HG02642 (cell line): ENCODE measurements around the gene ABCC3.
A peak's percentile ranks its signal among the peaks of the same experiment; 100 is the strongest.
"Not testable (repeated sequence)": the region's sequence is repeated elsewhere in the genome, so short reads cannot be mapped to it uniquely, and the experiment has no call there.

ENCODE experiments used
- ATAC-seq: cut with Tn5 transposase; IDR thresholded peaks from one replicate; pipeline ENCODE4 v1.9.1; 2021; ENCODE audit warnings: mild to moderate bottlenecking; ENCODE audit not compliant: unreplicated experiment, poor library complexity

Gene ABCC3

DNA sequence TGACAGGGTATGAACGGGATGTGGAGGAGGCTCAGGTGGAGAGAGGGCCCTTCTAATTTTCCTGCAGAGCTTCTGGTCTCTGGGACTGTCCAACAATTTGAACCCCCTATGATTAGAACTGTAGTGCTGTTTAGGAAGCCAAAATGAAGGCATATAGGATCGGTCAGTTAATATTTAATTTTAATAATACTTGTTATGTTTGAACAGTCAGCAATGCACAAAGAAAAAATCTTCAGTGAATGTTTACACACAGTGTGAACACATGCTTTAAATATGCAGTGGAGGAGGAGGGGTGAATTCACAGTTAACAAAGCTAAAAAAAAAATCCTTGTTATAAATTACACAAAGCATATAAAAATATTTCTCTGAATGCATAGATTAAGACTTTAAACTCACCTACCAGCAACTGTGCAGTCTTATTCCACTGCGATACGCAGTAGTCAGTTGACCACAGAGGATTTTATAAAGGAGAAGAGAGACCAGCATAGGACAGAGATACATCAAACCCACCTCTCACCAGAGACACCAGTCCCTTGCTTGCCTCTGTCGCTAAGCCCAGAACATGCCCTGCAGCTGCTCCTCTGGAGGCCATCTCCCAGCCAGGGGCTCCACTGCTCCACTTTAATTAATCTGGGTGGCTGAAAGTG lies 58.5 kb downstream of the ABCC3 start:
- ATAC-seq: no peak

DNA sequence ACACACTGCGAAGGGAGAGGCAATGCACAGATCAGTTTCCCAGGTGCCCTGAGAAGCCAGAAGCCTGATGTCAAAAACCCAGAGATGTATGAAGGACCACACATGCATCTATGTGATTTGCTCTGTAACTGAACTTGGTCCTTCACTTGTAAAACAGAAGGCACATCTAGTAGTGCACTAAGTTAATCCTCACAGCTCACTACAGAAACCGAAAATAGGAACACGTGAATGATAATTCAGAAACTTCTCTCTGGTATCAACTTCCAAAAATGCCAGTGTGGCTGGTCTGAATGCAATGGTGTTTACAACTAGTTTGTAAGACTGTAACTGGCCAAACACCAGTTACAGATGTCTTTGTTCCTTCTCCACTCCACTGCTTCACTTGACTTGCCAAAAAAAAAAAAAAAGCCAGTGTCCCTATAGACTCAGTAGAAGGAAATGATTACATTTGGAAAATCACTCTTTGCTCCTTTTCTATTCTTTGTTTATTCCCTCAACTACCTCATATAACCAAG lies 61.7 kb downstream of the ABCC3 start:
- no peak for ATAC-seq

DNA sequence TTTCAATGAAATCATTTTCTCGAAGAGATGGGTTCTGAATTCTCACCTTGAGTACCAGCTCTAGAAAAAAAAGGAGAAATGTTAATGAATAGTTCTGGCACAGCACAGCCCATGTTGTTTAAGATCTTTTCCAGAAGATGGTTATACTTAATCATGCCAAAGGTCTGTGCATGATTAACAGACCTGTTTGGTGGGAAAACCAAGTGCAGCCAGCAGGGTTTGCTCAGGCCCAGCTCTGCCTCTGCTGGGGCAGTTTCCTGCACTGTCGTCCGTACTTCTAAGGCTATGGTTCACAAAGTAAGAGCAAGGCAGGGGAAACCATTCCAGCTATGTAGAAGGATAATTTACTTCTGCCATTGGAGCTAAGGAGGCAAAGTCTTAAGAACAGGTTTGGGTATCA lies 62.4 kb downstream of the ABCC3 start:
- ATAC-seq: no peak

DNA sequence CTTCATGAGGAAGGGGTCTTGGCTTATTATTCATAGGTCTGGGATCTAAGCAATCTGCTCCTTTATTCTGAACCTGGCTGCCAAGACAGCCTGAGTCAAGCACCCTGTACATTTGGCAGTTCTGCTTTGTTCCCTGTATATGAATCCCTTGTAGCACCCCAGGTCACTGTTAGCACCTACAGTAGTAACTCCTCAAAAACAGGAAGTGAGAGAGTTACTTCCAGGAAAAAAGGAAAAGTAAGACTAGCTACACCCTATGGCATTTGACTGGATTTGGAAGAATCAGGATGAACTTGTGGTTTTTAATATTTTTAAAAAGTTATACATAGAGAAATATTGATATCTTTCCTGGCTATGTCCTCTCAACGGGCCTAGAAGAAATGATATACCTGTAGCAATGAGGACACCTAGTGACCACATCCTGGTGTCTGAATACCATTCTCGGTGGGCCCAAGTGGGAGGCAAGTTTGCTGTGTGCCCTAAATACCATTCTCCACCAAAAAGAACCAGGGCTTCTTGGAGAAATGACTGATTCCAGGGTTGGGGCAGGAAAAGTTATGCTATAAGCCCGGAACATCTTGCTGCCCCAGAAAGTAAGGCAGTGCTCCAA lies 63.1 kb downstream of the ABCC3 start:
- ATAC-seq: no peak

DNA sequence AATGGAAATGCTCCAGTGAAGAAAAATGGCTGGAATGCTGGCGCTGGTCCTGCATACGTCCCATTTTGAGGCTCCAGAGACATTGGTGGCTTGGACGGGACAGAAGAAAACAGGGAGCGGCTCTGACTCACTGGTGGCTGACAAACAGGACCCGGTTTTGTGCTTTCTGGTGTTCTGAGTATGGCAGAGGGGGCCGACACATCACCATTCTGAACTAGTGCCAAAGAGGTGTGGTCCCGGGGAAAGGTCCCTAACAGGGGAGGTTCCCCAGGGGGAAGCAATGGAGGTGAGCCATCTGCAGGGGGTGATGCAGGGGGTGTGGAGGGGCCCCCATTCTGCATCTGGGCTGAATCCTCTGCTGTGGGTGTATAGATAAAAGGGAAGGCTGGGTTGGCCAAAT lies 64.7 kb downstream of the ABCC3 start:
- ATAC-seq: no peak

DNA sequence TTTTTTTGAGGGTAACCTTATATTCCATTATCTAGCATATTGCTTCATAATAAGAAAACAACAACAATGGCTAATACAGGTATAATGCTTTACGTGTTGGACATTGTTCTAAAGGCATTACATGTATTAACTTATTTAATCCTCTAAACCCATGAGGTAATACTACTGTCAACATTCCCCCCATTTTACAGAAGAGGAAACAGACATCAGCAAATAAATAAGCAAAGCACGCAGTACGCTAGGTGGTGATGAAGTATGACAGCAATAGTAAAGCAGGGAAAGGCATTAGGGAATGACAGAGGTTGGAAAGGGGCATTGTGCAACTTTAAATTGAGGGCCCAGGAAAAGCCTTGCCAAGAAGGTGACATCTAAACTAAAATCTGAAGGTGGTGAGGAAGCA lies 68.5 kb downstream of the ABCC3 start:
- no peak for ATAC-seq

DNA sequence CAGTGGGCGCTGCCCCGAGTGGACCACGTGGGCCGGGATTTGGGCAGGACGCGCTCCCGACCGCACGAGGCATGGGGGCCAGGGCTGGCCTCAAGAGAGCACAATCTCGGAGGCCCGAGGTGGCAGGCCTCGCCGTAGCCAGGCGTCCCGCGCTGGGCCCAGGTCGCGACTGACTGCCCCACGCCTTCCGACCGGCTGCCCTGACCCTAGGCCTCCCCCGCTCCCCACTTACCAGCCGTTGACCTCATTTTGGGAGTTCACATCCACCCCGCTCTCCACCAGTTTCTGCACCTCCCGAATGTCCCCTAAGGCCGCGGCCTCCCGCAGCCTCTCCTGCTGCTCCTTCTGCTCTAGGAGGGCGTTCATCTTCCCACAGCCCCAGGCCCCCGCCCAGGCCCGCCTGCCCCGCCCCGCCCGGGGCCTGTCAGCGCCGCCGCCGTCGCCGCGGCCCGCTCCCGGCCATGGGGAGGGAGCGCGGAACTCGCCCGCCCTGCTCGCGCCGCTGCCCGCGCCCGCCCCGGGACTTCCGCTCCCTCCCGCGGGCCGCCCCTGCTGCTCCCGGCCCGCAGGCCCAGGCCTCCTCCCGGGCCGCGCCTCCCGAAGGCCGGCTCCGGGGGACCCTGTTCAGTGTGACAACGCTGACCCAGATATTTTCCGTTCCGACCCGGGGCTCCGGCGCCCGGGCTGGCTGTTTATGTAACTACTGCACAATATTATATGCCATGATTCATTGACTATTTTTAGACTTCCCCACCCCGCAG lies 72.8 kb downstream of the ABCC3 start, which contains the start of gene ANKRD40:
Gene ANKRD40, minus strand, starts transcription at position 626 of the 761 bp plus-strand sequence. Its CDS starts 260 bp downstream, at position 366.
- peak; percentile 84 for ATAC-seq

DNA sequence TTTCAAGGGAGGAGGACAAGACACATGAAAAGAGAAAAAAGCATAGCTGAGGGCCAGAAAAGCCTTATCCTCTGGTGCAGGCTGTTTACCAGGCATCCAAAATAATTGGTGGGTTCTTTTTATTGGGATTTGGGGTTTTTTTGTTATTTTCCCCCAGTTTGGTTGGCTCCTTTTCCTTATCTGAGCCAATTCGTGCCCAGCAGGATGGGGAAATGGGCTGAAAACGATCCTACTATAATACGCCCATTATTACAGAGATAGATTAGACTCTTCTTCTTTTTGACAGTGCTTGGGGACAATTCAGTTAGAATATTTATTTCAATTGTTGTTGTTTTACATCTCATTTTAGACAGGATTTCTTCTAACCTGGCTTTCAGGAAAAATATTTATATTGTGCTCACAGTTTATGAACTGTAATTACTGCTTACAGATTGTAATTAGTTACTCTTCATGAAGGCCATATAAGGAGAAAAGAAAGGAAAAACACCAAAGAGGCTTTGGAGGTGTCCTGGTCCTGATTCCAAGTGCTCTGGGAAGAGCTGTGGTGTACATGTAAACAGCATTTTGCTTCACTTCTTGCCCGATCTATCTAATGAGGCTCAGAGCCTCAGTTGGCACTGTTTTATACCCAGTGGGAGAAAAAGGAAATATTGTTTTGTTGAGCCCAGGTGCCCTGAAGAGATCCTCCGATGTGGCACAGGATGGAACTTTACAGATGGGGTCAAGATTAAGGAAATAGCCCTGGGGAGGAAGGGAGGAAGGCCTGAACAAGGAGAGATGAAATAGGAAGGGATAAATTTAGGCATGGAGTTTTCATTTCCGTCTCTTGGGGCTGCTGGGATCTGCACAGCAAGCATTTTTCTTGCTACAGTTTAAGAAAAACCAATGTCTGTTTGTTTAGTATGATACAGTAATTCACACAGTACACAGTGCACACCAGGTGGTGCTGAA lies 73.6 kb downstream of the ABCC3 start:
- no peak for ATAC-seq

DNA sequence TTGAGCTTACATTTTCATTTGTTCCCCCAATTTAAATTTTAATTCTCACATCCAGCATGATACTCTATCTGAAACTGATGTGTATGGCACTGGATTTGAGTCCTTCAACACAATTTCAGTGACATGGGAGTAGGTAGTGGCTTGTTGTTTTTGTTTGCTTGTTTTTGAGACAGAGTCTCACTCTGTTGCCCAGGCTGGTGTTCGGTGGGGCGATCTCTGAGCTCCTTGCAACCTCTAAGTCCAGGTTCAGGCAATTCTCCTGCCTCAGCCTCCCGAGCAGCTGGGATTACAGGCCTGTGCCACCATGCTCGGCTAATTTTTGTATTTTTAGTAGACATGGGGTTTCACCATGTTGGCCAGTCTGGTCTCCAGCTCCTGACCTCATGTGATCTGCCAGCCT lies 74.4 kb downstream of the ABCC3 start:
- ATAC-seq: not testable (repeated sequence)

DNA sequence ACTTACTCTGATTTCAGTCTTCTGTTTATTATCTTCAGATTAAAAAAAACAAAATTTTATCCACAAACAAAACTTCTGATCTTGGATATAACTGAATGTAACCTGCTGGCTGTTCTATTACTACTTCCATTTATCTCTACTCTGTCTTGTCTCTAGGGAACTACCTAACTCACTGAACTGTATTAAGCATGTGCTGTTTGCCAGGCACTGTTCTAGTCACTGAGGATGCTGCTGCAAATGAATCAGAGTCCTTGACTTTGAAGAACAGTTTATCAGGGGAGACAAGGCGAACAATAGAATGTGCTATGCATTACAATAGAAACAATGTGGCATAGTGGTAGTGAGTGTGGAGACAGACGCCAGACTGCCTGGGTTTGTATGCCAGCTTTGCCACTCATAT lies 75.3 kb downstream of the ABCC3 start:
- no peak for ATAC-seq

DNA sequence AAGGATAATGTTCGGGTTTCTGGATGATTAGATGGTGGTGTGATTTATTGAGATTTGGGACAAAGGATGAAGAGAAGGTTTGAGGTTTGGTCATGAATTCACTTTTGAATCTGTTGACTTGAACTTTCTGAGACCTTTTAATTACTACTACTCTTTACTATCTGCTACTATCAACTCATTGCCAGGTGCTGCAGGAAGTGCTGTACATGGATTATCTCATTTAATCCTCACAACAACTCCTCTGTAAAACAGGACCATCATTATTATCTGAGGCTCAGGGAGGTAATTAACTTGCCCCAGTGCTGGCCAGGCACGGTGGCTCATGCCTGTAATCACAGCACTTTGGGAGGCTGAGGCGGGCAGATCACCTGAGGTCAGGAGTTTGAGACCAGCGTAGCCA lies 76.0 kb downstream of the ABCC3 start:
- no peak for ATAC-seq

DNA sequence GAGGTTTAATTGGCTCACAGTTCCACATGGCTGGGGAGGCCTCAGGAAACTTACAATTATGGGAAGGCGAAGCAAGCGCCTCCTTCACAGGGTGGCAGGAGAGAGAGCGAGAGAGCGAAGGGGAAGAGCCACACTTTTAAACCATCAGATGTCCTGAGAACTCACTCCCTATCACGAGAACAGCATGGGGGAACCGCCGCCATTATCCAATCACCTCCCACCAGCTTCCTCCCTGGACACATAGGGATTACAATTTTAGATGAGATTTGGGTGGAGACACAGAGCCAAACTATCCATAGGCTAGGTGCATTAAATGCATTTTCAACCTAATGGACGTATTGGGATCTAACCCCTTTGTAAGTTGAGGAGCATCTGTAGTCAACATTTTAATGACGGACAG lies 78.0 kb downstream of the ABCC3 start:
- no peak for ATAC-seq

DNA sequence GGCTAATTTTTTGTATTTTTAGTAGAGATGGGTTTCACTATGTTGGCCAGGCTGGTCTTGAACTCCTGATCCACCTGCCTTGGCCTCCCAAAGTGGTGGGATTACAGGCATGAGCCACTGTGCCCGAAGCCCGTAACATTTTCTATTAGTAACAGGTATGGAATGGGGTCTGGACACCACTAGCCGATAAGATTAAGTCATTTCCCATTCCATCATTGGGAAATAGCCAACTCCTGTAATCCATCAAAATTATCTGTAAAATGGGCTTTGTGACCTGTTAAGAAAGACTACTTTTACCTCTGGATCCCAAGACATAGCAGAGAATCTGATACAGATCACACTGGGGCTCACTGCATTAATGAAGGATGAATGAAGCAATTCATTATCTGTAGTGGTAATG lies 80.8 kb downstream of the ABCC3 start:
- ATAC-seq: no peak

DNA sequence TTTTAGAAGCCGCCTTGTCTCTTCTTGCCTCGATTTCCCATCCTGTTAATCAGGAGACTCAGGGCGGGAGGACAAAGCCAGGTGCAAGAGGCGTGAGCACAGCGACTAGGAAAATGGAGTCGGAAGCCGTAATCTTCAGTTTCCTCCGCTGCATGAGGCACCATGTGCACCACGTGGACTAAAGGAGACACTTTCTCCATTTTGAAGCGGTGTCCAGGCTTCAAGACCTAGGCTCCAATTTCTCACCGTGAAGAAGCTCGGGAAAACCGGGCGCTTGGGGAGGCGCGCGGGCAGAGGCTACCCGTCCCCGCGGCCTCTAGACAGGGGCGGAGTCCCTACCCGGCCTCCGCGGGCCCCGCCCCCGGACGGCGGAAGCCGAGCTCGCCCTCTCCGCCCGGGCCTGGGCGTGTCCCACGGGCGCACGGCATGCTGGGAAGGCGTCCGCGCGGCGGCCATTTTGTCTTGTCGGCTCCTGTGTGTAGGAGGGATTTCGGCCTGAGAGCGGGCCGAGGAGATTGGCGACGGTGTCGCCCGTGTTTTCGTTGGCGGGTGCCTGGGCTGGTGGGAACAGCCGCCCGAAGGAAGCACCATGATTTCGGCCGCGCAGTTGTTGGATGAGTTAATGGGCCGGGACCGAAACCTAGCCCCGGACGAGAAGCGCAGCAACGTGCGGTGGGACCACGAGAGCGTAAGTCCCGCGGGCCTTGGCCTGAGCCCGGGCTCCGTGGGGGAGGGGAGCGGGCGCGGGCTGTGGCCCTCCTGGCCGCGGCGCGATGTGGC lies 84.7 kb downstream of the ABCC3 start, which contains the start of gene LUC7L3:
Gene LUC7L3, plus strand, starts transcription at position 460 of the 780 bp plus-strand sequence. Its CDS starts 130 bp downstream, at position 590.
- ATAC-seq: peak; percentile 94

DNA sequence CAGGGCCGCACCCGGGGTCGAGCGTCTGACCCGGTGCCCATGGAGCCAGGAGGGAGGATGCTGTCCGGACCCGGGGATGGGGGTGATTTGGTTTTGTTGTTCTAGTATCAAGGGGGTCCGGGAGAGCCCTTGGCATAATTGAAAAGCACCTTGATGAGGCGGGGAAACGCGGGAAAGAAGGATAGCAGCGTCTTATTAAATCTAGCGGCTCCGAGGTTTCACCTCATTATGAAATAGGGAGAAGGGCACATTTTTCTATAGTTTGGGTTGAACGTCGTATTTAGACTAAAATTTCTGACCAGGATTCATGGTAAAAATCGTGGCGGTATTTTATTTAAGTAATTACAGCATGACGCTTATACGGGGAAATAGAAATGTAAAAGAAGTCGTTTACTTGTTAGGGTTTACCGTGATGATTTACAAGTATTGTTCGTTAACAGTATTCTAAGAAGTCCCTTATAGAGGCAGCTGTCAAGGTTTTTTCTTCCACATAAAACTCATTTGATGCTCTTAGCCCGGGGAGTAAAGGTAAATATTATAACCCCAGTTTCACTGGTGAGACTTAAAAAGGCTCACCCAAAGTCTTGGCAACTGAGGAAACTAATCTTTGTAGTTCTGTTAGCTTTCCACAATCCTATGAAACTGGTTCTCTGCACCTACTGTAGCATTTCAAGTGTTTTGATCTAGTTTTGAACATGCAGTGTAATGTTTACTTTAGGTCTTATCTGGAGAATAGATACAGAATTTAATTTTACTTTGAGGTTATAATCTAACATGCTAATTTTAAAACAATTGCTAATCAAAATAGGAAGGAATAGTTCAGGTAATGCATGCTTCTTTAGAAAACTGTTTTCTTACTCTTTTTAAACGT lies 85.5 kb downstream of the ABCC3 start:
- no peak for ATAC-seq

DNA sequence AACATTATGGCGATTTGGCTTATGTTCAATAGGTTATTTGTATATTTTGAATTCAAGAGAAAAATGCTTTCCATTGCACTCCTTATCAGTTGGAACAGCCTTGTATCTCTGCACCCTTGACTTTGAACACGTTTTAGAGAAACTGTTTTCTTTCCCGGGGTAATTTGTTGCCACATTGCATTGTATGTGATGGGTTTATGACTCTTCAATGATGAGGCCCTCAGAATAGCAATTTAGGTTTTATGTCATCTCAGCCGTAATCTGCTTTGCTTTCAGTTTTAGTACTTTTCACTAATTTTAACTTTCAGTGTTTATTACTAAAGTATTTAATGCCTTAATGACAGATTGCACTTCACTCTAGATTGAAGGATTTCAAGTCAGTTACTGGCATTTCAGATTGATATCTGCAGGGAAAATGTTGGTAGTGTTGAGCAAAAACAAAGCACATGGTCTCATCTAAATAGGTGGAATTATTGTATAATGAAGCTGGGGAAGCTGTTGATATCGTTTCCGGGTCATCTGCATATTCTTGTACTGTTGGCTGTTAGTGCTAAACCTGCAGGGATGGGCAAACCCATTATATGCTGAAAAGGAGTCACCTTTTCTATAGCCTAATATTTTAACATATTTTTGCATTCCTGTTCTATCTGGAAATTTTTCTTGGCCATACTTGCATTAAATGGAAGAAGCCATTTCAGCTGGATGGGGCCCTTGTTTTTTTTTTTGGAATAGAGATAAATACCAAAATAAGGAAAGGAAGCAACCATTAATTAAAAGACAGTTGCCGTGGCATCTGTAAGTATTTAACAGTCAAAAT lies 86.7 kb downstream of the ABCC3 start:
- no peak for ATAC-seq

DNA sequence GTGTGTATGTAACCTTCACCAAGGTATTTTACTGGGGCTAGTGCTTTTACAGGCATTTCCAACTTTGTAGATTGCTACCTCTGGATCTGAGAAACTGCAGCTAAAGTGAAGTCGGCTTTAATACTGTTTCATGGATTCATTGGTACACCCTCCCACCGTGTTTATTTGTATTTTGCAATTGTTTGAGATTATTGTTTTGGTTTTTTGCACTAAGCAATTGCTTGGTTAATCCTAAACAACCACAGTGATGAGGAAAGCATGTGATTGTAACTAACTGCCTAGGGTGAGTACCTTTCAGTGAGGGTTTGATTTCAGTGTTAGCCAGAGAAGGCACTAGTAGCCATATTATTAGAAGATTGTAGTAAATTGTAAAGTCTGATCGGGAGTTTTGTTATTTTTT lies 88.1 kb downstream of the ABCC3 start:
- no peak for ATAC-seq

DNA sequence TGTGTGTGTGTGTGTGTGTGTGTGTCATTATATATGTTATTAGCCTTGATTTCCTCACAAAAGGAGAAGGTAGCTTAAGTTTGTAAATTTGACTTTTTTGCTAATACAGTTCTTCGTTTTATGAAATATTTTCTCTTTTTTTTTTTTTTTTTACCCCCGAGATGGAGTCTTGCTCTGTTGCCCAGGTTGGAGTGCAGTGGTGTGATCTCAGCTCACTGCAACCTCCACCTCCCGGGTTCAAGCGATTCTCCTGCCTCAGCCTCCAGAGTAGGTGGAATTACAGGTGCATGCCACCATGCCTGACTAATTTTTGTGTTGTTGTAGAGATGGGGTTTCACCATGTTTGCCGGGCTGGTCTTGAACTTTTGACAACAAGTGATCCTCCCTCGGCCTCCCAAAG lies 89.9 kb downstream of the ABCC3 start:
- not testable (repeated sequence) for ATAC-seq
